Measurements from ENCODE around the gene GJD2. TPM values are rescaled to one million over a fixed set of nuclear protein-coding genes. Genes with fewer than 3 reads are reported as not detected.

The GJD2 gene
- polyA plus RNA-seq, 1 of the 3 experiments (the other 2 are of a cell fraction), result not detected

GRCh38 chr15:34726406-34727100 lies 28.2 kb downstream of the GJD2 start (continued):
- no peak for TF ChIP-seq PBX3 (IDR thresholded peaks at IDR 0.05)
- no peak for TF ChIP-seq EP300 (IDR thresholded peaks at IDR 0.05; ENCODE audit: borderline replicate concordance in 1 of 2, low read depth in 1 of 2, low read length in 1 of 2)

- peaks cover 5 to 10% of the 10 kb centered on the region in 2 experiments; a peak in 2 of 4 replicates for H3K4me1 ChIP-seq (ENCODE audit: control insufficient read depth in 1 of 2, insufficient read depth in 2 of 2, low read depth in 1 of 2, low read length in 1 of 2)
- H3K9ac ChIP-seq, result no peak overlapping the region
- no peaks in the 10 kb centered on the region for H3K9me3 ChIP-seq
- H3K36me3 ChIP-seq (replicated peaks in 1 of 2; ENCODE audit: control insufficient read depth in 1 of 2, insufficient read depth in 2 of 2, low read length in 1 of 2), result no peaks in the 10 kb centered on the region
- 83% methylated on average over 2 of the region's 2 CpGs for WGBS (ENCODE audit: low lambda C conversion rate)
- H3K79me2 ChIP-seq (ENCODE audit: insufficient read depth), result no peaks in the 10 kb centered on the region
- H3K4me3 ChIP-seq (ENCODE audit: low read depth in 2 of 2, low read length in 1 of 2), result no peak overlapping the region
- no peak for TF ChIP-seq FOXM1 (IDR thresholded peaks at IDR 0.05; ENCODE audit: low read depth)
- TF ChIP-seq JUND (IDR thresholded peaks at IDR 0.05), result no peak
- no peak for TF ChIP-seq REST (IDR thresholded peaks at IDR 0.05; ENCODE audit: low read depth, low read length)
- H3K4me2 ChIP-seq, result no peak overlapping the region
- no peaks in the 10 kb centered on the region for H3K9me2 ChIP-seq
- no peaks in the 10 kb centered on the region for H4K20me1 ChIP-seq (ENCODE audit: insufficient read depth)
- DNase-seq, result no peak
- H3F3A ChIP-seq (replicated peaks; ENCODE audit: insufficient read depth), result peaks cover 17% of the 10 kb centered on the region
- CTCF ChIA-PET, result interaction anchor here (0.6 to 1.0 kb wide), 2 partner anchors 144 to 195 kb away, joined by 3 read pairs; no protein-coding TSS in a partner anchor
- no peak overlapping the region for H3K27ac ChIP-seq (ENCODE audit: low read depth in 2 of 2, low read length in 1 of 2)
- no peak overlapping the region for H2AFZ ChIP-seq (ENCODE audit: low read depth)
- POLR2A ChIA-PET, result no interaction called here
- H3K27me3 ChIP-seq (ENCODE audit: insufficient read depth), result no peaks in the 10 kb centered on the region
Measured at GRCh38 chr15:34725556-34725955, 29.2 kb downstream of the GJD2 start.

- no peaks in the 10 kb centered on the region for H3K36me3 ChIP-seq (replicated peaks in 1 of 2; ENCODE audit: control insufficient read depth in 1 of 2, insufficient read depth in 2 of 2, low read length in 1 of 2)
- no peaks in the 10 kb centered on the region for H4K20me1 ChIP-seq (ENCODE audit: insufficient read depth)
- no peak for TF ChIP-seq MEF2A (IDR thresholded peaks at IDR 0.05; ENCODE audit: borderline replicate concordance, low read depth)
- no peak for TF ChIP-seq ELF1 (IDR thresholded peaks at IDR 0.05)
- TF ChIP-seq MXI1 (IDR thresholded peaks at IDR 0.05; ENCODE audit: low read depth, low read length), result no peak
- TF ChIP-seq FOSL2 (IDR thresholded peaks at IDR 0.05; ENCODE audit: borderline replicate concordance, low read depth), result no peak
- TF ChIP-seq RXRA (IDR thresholded peaks at IDR 0.05; ENCODE audit: borderline replicate concordance, low read depth), result no peak
- no peak for TF ChIP-seq TAF1 (IDR thresholded peaks at IDR 0.05; ENCODE audit: borderline replicate concordance, low read depth, low read length)
- TF ChIP-seq FOXM1 (IDR thresholded peaks at IDR 0.05; ENCODE audit: low read depth), result no peak
- no peak for TF ChIP-seq GATA2 (CRISPR knock-in tag; IDR thresholded peaks at IDR 0.05)
- ChIA-PET POLR2A (interaction anchor here (0.5 kb wide), 1 partner anchor 128 kb away, joined by 3 read pairs; no protein-coding TSS in a partner anchor), CTCF (interaction anchor here (1.0 to 3.3 kb wide), 4 partner anchors 8 to 196 kb away, joined by 3 to 15 read pairs (median 3); no protein-coding TSS in a partner anchor)
- DNase-seq, result no peak
- 68% methylated on average over 1 of the region's 1 CpG for WGBS (ENCODE audit: low lambda C conversion rate)
- no peak overlapping the region for H3K4me2 ChIP-seq
- H3K9me2 ChIP-seq, result no peaks in the 10 kb centered on the region
- peaks cover 8 to 10% of the 10 kb centered on the region in 2 experiments; a peak in 3 of 4 replicates for H3K4me1 ChIP-seq (ENCODE audit: control insufficient read depth in 1 of 2, insufficient read depth in 2 of 2, low read depth in 1 of 2, low read length in 1 of 2)
- no peak overlapping the region for H3K4me3 ChIP-seq (ENCODE audit: low read depth in 2 of 2, low read length in 1 of 2)
- no peaks in the 10 kb centered on the region for H3K79me2 ChIP-seq (ENCODE audit: insufficient read depth)
- H3K9ac ChIP-seq, result no peak overlapping the region
- no peak overlapping the region for H2AFZ ChIP-seq (ENCODE audit: low read depth)
- H3K27me3 ChIP-seq (ENCODE audit: insufficient read depth), result no peaks in the 10 kb centered on the region
- no peak overlapping the region for H3K27ac ChIP-seq (ENCODE audit: low read depth in 2 of 2, low read length in 1 of 2)
- no peaks in the 10 kb centered on the region for H3K9me3 ChIP-seq
- peaks cover 17% of the 10 kb centered on the region for H3F3A ChIP-seq (replicated peaks; ENCODE audit: insufficient read depth)
Measured at GRCh38 chr15:34724481-34724880, 30.3 kb downstream of the GJD2 start.
